ENCODE measurements around the gene RNF157. TPM values are rescaled to one million over a fixed set of nuclear protein-coding genes. Genes with fewer than 3 reads are reported as not detected.

RNF157 gene
- total RNA-seq, 1 donor from 2014 or later: 8.8 TPM

- no peak for DNase-seq (ENCODE audit: extremely low spot score in 2 of 2)
- H3K4me1 ChIP-seq: peaks cover 24% of the 10 kb centered on the region
- no peak overlapping the region for H3K27ac ChIP-seq
- no peak overlapping the region for H3K4me3 ChIP-seq
- intact Hi-C loops (cut with DNase I): no loop called here
- no peaks in the 10 kb centered on the region for H3K9me3 ChIP-seq
- TF ChIP-seq POLR2AphosphoS5 (IDR thresholded peaks at IDR 0.05; ENCODE audit: insufficient read depth in 1 of 2, low read depth in 1 of 2): no peak
- TF ChIP-seq POLR2A (IDR thresholded peaks at IDR 0.05): no peak
- TF ChIP-seq, protein P1, sequence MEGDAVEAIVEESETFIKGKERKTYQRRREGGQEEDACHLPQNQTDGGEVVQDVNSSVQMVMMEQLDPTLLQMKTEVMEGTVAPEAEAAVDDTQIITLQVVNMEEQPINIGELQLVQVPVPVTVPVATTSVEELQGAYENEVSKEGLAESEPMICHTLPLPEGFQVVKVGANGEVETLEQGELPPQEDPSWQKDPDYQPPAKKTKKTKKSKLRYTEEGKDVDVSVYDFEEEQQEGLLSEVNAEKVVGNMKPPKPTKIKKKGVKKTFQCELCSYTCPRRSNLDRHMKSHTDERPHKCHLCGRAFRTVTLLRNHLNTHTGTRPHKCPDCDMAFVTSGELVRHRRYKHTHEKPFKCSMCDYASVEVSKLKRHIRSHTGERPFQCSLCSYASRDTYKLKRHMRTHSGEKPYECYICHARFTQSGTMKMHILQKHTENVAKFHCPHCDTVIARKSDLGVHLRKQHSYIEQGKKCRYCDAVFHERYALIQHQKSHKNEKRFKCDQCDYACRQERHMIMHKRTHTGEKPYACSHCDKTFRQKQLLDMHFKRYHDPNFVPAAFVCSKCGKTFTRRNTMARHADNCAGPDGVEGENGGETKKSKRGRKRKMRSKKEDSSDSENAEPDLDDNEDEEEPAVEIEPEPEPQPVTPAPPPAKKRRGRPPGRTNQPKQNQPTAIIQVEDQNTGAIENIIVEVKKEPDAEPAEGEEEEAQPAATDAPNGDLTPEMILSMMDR (IDR thresholded peaks at IDR 0.05): no peak
- H3K27me3 ChIP-seq: peaks cover 25% of the 10 kb centered on the region
- H3K36me3 ChIP-seq: no peaks in the 10 kb centered on the region
Measured at GRCh38 chr17:76139801-76140660, 100.3 kb downstream of the RNF157 start.

- TF ChIP-seq POLR2AphosphoS5 (IDR thresholded peaks at IDR 0.05; ENCODE audit: insufficient read depth in 1 of 2, low read depth in 1 of 2) (no peak), POLR2A (IDR thresholded peaks at IDR 0.05) (no peak)
- TF ChIP-seq, protein P1 (IDR thresholded peaks at IDR 0.05): no peak
- no peaks in the 10 kb centered on the region for H3K9me3 ChIP-seq
- no peaks in the 10 kb centered on the region for H3K36me3 ChIP-seq
- no peak overlapping the region for H3K27ac ChIP-seq
- H3K27me3 ChIP-seq: peaks cover 25% of the 10 kb centered on the region
- no peak for DNase-seq (ENCODE audit: extremely low spot score in 2 of 2)
- H3K4me3 ChIP-seq: no peak overlapping the region
- intact Hi-C loops (cut with DNase I): no loop called here
- H3K4me1 ChIP-seq: peaks cover 24% of the 10 kb centered on the region
Measured at GRCh38 chr17:76138896-76139752, 101.2 kb downstream of the RNF157 start.

DNA sequence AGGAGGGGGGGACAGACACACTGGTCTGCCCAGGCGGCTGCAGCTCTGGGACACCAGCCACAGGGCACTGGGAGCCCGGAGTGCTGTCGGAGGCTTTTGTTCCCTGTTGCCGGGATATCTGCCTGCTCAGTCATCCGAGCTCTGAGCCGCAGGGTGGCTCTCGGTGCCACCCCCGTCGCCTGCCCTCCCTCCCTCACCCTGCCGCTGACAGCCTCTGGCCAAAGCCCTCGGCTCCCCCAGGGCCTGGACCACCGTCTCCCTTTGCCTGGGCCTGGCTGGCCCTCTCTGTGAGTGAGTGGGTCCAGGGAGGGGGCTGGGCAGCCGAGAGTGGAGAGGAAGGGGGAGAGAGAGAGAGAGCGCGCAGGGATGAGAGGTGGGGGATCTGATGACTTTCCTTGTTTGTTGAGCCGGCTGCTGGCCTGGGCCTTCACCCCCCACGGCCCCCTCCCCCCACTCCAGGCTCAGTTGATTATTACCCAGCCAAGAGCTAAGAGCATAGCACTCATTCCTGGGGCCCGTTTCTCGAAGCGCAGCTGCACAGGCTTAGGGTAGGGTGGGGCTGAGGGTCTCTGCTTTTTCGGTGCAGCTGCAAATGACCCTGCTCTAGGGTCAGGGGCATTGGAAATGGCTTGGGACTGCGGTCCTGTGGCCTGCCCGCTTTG, 101.9 kb downstream of the RNF157 start:
- intact Hi-C loops (cut with DNase I): no loop called here
- Histone ChIP-seq H3K27ac (no peak overlapping the region), H3K4me3 (no peak overlapping the region), H3K4me1 (peaks cover 24% of the 10 kb centered on the region), H3K9me3 (no peaks in the 10 kb centered on the region), H3K27me3 (peaks cover 25% of the 10 kb centered on the region), H3K36me3 (no peaks in the 10 kb centered on the region)
- no peak for DNase-seq (ENCODE audit: extremely low spot score in 2 of 2)
- TF ChIP-seq POLR2AphosphoS5 (IDR thresholded peaks at IDR 0.05; ENCODE audit: insufficient read depth in 1 of 2, low read depth in 1 of 2) (no peak), POLR2A (IDR thresholded peaks at IDR 0.05) (no peak)
- TF ChIP-seq, protein P1 (IDR thresholded peaks at IDR 0.05): no peak

GRCh38 chr17:76137351-76138233, 102.7 kb downstream of the RNF157 start:
- no peak for DNase-seq (ENCODE audit: extremely low spot score in 2 of 2)
- Histone ChIP-seq H3K36me3 (no peaks in the 10 kb centered on the region), H3K27ac (no peak overlapping the region), H3K27me3 (peaks cover 25% of the 10 kb centered on the region), H3K9me3 (no peaks in the 10 kb centered on the region), H3K4me1 (peaks cover 29% of the 10 kb centered on the region), H3K4me3 (no peak overlapping the region)
- TF ChIP-seq POLR2AphosphoS5 (IDR thresholded peaks at IDR 0.05; ENCODE audit: insufficient read depth in 1 of 2, low read depth in 1 of 2): no peak
- TF ChIP-seq POLR2A (IDR thresholded peaks at IDR 0.05): no peak
- TF ChIP-seq, protein P1 (IDR thresholded peaks at IDR 0.05): no peak
- intact Hi-C loops (cut with DNase I): no loop called here
